HCT116 (cell line): ENCODE results near the gene P2RY12. TPM values are rescaled to one million over a fixed set of nuclear protein-coding genes. Genes with fewer than 3 reads are reported as not detected.

Experiments
- ATAC-seq: fragments of 200-7000 bp; cut with Tn5 transposase; 2 replicates; pipeline ENCODE4 v1.9.1; 2020; ENCODE audit warnings: mild to moderate bottlenecking, moderate library complexity
- BruUV-seq: library from RNA; stranded (reverse); fragments of 400-500 nt; replicated peaks from 2 replicates; lab custom pipeline; 2021; lab: Mats Ljungman, UMichigan
- CTCF ChIA-PET: fragments of 300-600 bp; sonication (Branson Sonifier 250); formaldehyde crosslinking; loops from one replicate; lab custom pipeline; 2021; ENCODE audit warnings: antibody characterized with exemption; lab: Charles Lee
- POLR2A ChIA-PET: fragments of 300-600, 350-600 bp; sonication (Branson Sonifier 250); formaldehyde crosslinking; loops from one replicate; lab custom pipeline; 2021; ENCODE audit warnings: antibody characterized with exemption; lab: Charles Lee
- RAD21 ChIA-PET, 2 experiments: fragments of 300-600 bp; sonication (Branson Sonifier 250); formaldehyde crosslinking; loops; one replicate each; lab custom pipeline; 2023; ENCODE audit warnings: low total read pairs in 2 of 2; ENCODE audit not compliant: uncharacterized antibody in 2 of 2, unreplicated experiment in 2 of 2, low non-redundant PET in 1 of 2; lab: Charles Lee
- DNase-seq: peaks from one replicate; pipeline ENCODE4 v3.0.0-alpha.2; 2010; ENCODE audit warnings: low read depth, low spot score
- H2AFZ ChIP-seq: fragments of 200-600 bp; shearing (Covaris generic), sonication (generic); 2 replicates; pipeline ENCODE4 v1.6.1; 2017; ENCODE audit warnings: low read depth, mixed run types, mixed read lengths, antibody characterized with exemption, low read length; ENCODE audit not compliant: poor library complexity, severe bottlenecking
- H3K27ac ChIP-seq: 2 replicates; pipeline ENCODE4 v1.5.1; 2012; ENCODE audit warnings: low read depth, low read length
- H3K27me3 ChIP-seq: fragments of 200-600 bp; sonication (generic); 2 replicates; pipeline ENCODE4 v1.6.1; 2016; ENCODE audit warnings: mixed run types, low read length, mixed read lengths; ENCODE audit not compliant: insufficient read depth
- H3K36me3 ChIP-seq, 2 experiments: fragments of 200-500 bp in 1 of 2; fragments of 200-600 bp in 1 of 2; sonication (Bioruptor generic) in 1 of 2; sonication (generic) in 1 of 2; 2 replicates each; pipeline versions ENCODE4 v1.5.1 to v1.6.1; 2014 to 2016; ENCODE audit warnings: low read length in 2 of 2, inconsistent platforms in 1 of 2, mixed read lengths in 1 of 2, mixed run types in 1 of 2; ENCODE audit not compliant: insufficient read depth in 2 of 2, control insufficient read depth in 1 of 2
- H3K4me1 ChIP-seq, 2 experiments: fragments of 200-600 bp in 1 of 2; sonication (generic) in 1 of 2; 2 replicates each; pipeline versions ENCODE4 v1.5.1 to v1.6.1; 2012 to 2017; ENCODE audit warnings: low read length in 2 of 2, inconsistent platforms in 1 of 2, mild to moderate bottlenecking in 1 of 2, mixed read lengths in 1 of 2, mixed run types in 1 of 2, moderate library complexity in 1 of 2; ENCODE audit not compliant: insufficient read depth in 2 of 2, control insufficient read depth in 1 of 2
- H3K4me2 ChIP-seq: fragments of 200-600 bp; sonication (generic); 2 replicates; pipeline ENCODE4 v1.6.1; 2017; ENCODE audit warnings: mixed run types, low read length, mixed read lengths
- H3K4me3 ChIP-seq, 2 experiments: fragments of 200-600 bp in 1 of 2; sonication (generic) in 1 of 2; replicated peaks in 1 of 2; 2 replicates each; pipeline ENCODE4 v1.5.1; 2011 to 2016; ENCODE audit warnings: low read length in 2 of 2, control low read depth in 1 of 2, low read depth in 1 of 2, mild to moderate bottlenecking in 1 of 2, mixed read lengths in 1 of 2, mixed run types in 1 of 2
- H3K79me2 ChIP-seq: fragments of 200-600 bp; sonication (generic); 2 replicates; pipeline ENCODE4 v1.6.1; 2017; ENCODE audit warnings: mild to moderate bottlenecking, mixed run types, low read length, moderate library complexity, mixed read lengths; ENCODE audit not compliant: insufficient read depth
- H3K9ac ChIP-seq: fragments of 200-600 bp; sonication (generic); 2 replicates; pipeline ENCODE4 v1.6.1; 2016; ENCODE audit warnings: low read length, mixed read lengths
- H3K9me2 ChIP-seq: fragments of 200-600 bp; sonication (generic), shearing (Covaris generic); 2 replicates; pipeline ENCODE4 v1.6.1; 2017; ENCODE audit warnings: mixed run types, mild to moderate bottlenecking, moderate library complexity; ENCODE audit not compliant: insufficient read depth
- H3K9me3 ChIP-seq, 2 experiments: fragments of 200-500 bp in 1 of 2; fragments of 200-600 bp in 1 of 2; sonication (Bioruptor generic) in 1 of 2; sonication (generic) in 1 of 2; 2 replicates each; pipeline ENCODE4 v1.6.1; 2014 to 2017; ENCODE audit warnings: low read length in 2 of 2, mixed read lengths in 2 of 2, inconsistent platforms in 1 of 2, low read depth in 1 of 2, mild to moderate bottlenecking in 1 of 2, mixed run types in 1 of 2, moderate library complexity in 1 of 2; ENCODE audit not compliant: control insufficient read depth in 1 of 2, insufficient read depth in 1 of 2
- H4K20me1 ChIP-seq: fragments of 200-600 bp; sonication (generic), shearing (Covaris generic); 2 replicates; pipeline ENCODE4 v1.6.1; 2017; ENCODE audit warnings: mixed run types, mild to moderate bottlenecking, moderate library complexity; ENCODE audit not compliant: insufficient read depth
- CBX3 ChIP-seq: IDR thresholded peaks from 2 replicates; pipeline ENCODE4 v1.6.1; 2012; ENCODE audit warnings: low read depth
- CEBPB ChIP-seq: IDR thresholded peaks from 2 replicates; pipeline ENCODE4 v1.6.1; 2012; ENCODE audit warnings: low read depth
- EGR1 ChIP-seq: IDR thresholded peaks from 2 replicates; pipeline ENCODE4 v1.6.1; 2012; ENCODE audit warnings: low read depth
- FOSL1 ChIP-seq: IDR thresholded peaks from 2 replicates; pipeline ENCODE4 v1.6.1; 2012; ENCODE audit warnings: low read depth
- SP1 ChIP-seq: IDR thresholded peaks from 2 replicates; pipeline ENCODE4 v1.6.1; 2012; ENCODE audit warnings: low read depth
- ZFX ChIP-seq: fragments of 450-650 bp; IDR thresholded peaks from 2 replicates; pipeline ENCODE4 v1.6.1; 2017
- ZNF274 ChIP-seq: fragments of 200-500 bp; sonication (Bioruptor generic); IDR thresholded peaks from 2 replicates; pipeline ENCODE4 v1.6.1; 2014; ENCODE audit warnings: mild to moderate bottlenecking, low read depth, low read length, inconsistent platforms
- intact Hi-C: fragments of 100-400 bp; cut with micrococcal nuclease; formaldehyde crosslinking; loops from 2 replicates; pipeline ENCODE4 v1.10.0; 2022
- total RNA-seq: library from RNA; stranded (reverse); gene quantifications from one replicate; pipeline ENCODE4 v1.2.1, GENCODE V29; 2021; ENCODE audit not compliant: unreplicated experiment
- TF ChIP-seq, protein P1 (sequence below), 3 experiments: fragments of 200-600 bp in 1 of 3; sonication (generic) in 1 of 3; IDR thresholded peaks in 2 of 3; conservative IDR thresholded peaks in 1 of 3; 2 replicates each; pipeline ENCODE4 v1.5.1; 2012 to 2017; ENCODE audit warnings: low read depth in 2 of 3, low read length in 2 of 3, antibody characterized with exemption in 1 of 3, borderline replicate concordance in 1 of 3, control low read depth in 1 of 3, mild to moderate bottlenecking in 1 of 3, mixed read lengths in 1 of 3, mixed run types in 1 of 3, moderate library complexity in 1 of 3; ENCODE audit not compliant: insufficient read depth in 1 of 3
- TF ChIP-seq, protein P2 (sequence below): IDR thresholded peaks from 2 replicates; pipeline ENCODE4 v1.6.1; 2012
- TF ChIP-seq, protein P3 (sequence below): IDR thresholded peaks from 2 replicates; pipeline ENCODE4 v1.6.1; 2012; ENCODE audit warnings: low read depth

The P2RY12 gene
- total RNA-seq, 1 experiment from 2014 or later, result not detected

DNA sequence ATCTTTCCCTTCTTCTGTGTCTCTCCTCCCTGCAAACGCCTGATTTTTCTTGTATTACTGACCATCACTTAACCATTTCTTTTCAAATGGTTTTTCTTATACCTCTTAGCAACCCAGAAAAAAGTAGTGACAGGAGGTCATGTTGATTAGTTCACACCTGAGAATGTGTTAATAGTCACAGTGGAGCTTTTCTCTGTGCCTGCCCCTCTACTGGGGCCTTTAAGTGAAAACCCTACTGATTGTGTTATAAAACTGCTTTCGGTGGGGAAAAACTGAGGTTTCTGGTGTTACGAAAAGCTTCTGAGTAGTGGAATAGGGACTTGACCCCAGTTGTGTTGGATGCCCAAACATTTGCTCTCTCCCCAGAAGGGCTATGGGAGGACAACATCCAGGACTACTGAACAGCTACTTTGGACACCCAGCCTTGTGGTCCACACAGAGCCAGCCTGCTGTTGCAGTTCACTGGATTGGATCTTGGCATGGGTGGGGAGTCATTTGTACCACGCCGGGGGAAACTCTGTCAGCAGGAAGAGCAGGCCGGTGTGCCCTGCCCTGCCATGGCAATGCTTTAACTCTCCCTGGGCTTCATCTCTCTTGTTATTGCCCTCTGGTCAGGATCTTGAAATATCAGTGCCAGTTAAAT lies 78.3 kb downstream of the P2RY12 start:
- no peak overlapping the region for H3K4me3 ChIP-seq
- H3K27ac ChIP-seq, result peak overlapping the region; percentile 75
- ChIA-PET RAD21 (no interaction called here), CTCF (interaction anchor here (1.8 to 2.1 kb wide), 2 partner anchors 21 to 120 kb away, joined by 6 to 10 read pairs; no protein-coding TSS in a partner anchor), POLR2A (interaction anchor here (1.6 to 1.7 kb wide), 2 partner anchors 10 kb away, joined by 4 to 9 read pairs; partner anchors contain the start of gene GPR87)
- H3K9me2 ChIP-seq, result no peaks in the 10 kb centered on the region
- H4K20me1 ChIP-seq, result no peaks in the 10 kb centered on the region
- ATAC-seq (no peak), DNase-seq (no peak)
- no peak overlapping the region for H2AFZ ChIP-seq
- TF ChIP-seq FOSL1 (no peak), CBX3 (no peak), CEBPB (0 out of 2 replicates have a peak, but pooled peaks have one; percentile 17)
- TF ChIP-seq, protein P1, sequence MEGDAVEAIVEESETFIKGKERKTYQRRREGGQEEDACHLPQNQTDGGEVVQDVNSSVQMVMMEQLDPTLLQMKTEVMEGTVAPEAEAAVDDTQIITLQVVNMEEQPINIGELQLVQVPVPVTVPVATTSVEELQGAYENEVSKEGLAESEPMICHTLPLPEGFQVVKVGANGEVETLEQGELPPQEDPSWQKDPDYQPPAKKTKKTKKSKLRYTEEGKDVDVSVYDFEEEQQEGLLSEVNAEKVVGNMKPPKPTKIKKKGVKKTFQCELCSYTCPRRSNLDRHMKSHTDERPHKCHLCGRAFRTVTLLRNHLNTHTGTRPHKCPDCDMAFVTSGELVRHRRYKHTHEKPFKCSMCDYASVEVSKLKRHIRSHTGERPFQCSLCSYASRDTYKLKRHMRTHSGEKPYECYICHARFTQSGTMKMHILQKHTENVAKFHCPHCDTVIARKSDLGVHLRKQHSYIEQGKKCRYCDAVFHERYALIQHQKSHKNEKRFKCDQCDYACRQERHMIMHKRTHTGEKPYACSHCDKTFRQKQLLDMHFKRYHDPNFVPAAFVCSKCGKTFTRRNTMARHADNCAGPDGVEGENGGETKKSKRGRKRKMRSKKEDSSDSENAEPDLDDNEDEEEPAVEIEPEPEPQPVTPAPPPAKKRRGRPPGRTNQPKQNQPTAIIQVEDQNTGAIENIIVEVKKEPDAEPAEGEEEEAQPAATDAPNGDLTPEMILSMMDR (IDR thresholded peaks at IDR 0.05 in 2 of 3, conservative IDR thresholded peaks at IDR 0.05 in 1 of 3; ENCODE audit: borderline replicate concordance in 1 of 3, insufficient read depth in 1 of 3, low read depth in 2 of 3, low read length in 2 of 3), result no peak
- no peaks in the 10 kb centered on the region for H3K36me3 ChIP-seq
- H3K27me3 ChIP-seq, result no peaks in the 10 kb centered on the region
- H3K4me2 ChIP-seq, result peak overlapping the region; percentile 72
- intact Hi-C loops, result no loop called here
- H3K9me3 ChIP-seq, result no peaks in the 10 kb centered on the region
- H3K9ac ChIP-seq, result peak overlapping the region; percentile 50
- H3K4me1 ChIP-seq, result peaks cover 26 to 62% of the 10 kb centered on the region in 2 experiments
- no TSS peak for BruUV-seq
- no peaks in the 10 kb centered on the region for H3K79me2 ChIP-seq

DNA sequence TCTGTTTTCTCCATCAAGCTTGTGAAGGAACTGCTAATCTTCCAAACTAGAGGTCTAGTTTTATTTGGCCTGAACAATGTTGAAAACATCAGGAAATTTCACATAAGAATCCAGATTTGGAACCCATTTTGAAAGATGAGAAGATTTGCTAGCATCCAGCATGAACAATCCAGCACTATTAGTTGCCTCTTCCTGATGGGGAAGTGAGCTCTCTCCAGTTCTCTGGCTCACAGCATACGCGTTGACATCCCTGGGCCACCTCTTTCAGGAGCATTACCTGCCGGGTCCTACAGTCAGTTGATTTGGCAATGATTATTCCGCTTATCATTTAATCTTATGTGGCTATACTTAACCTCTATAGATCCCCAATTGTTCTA lies 78.8 kb downstream of the P2RY12 start:
- Histone ChIP-seq H3K79me2 (no peaks in the 10 kb centered on the region), H3K9me3 (no peaks in the 10 kb centered on the region), H3K27me3 (no peaks in the 10 kb centered on the region), H4K20me1 (no peaks in the 10 kb centered on the region), H3K36me3 (no peaks in the 10 kb centered on the region), H3K9me2 (no peaks in the 10 kb centered on the region), H2AFZ (no peak overlapping the region), H3K4me3 (peak overlapping the region in 1 of 2 experiments; percentile 39; a peak in 2 of 4 replicates), H3K4me1 (peaks cover 26 to 62% of the 10 kb centered on the region in 2 experiments), H3K4me2 (peak overlapping the region; percentile 72), H3K27ac (peak overlapping the region; percentile 75), H3K9ac (peak overlapping the region; percentile 50)
- ChIA-PET POLR2A (interaction anchor here (1.3 to 1.6 kb wide), 2 partner anchors 8 to 11 kb away, joined by 4 to 9 read pairs; partner anchors contain the start of gene GPR87), CTCF (interaction anchor here (1.8 to 2.1 kb wide), 3 partner anchors 22 to 533 kb away, joined by 6 to 10 read pairs (median 8); no protein-coding TSS in a partner anchor), RAD21 (no interaction called here)
- DNase-seq, result no peak
- peak; percentile 23; the same call in 1 of the 2 replicates for ATAC-seq
- intact Hi-C loops, result loop anchor here (1.0 kb wide), 2 partner anchors 11 to 22 kb away; partner anchors contain the start of gene GPR87
- BruUV-seq, result TSS peak; percentile 91
- no peak for TF ChIP-seq EGR1
- TF ChIP-seq CEBPB, result no peak
- no peak for TF ChIP-seq ZFX
- TF ChIP-seq, protein P2, sequence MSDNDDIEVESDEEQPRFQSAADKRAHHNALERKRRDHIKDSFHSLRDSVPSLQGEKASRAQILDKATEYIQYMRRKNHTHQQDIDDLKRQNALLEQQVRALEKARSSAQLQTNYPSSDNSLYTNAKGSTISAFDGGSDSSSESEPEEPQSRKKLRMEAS, result no peak
- no peak for TF ChIP-seq ZNF274
- TF ChIP-seq SP1, result no peak
- TF ChIP-seq, protein P3, sequence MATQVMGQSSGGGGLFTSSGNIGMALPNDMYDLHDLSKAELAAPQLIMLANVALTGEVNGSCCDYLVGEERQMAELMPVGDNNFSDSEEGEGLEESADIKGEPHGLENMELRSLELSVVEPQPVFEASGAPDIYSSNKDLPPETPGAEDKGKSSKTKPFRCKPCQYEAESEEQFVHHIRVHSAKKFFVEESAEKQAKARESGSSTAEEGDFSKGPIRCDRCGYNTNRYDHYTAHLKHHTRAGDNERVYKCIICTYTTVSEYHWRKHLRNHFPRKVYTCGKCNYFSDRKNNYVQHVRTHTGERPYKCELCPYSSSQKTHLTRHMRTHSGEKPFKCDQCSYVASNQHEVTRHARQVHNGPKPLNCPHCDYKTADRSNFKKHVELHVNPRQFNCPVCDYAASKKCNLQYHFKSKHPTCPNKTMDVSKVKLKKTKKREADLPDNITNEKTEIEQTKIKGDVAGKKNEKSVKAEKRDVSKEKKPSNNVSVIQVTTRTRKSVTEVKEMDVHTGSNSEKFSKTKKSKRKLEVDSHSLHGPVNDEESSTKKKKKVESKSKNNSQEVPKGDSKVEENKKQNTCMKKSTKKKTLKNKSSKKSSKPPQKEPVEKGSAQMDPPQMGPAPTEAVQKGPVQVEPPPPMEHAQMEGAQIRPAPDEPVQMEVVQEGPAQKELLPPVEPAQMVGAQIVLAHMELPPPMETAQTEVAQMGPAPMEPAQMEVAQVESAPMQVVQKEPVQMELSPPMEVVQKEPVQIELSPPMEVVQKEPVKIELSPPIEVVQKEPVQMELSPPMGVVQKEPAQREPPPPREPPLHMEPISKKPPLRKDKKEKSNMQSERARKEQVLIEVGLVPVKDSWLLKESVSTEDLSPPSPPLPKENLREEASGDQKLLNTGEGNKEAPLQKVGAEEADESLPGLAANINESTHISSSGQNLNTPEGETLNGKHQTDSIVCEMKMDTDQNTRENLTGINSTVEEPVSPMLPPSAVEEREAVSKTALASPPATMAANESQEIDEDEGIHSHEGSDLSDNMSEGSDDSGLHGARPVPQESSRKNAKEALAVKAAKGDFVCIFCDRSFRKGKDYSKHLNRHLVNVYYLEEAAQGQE, result no peak
